AG09309 (cell line): ENCODE measurements around the gene PARVA.
"Not testable (repeated sequence)": the region's sequence is repeated elsewhere in the genome, so short reads cannot be mapped to it uniquely, and the experiment has no call there.

ENCODE experiments used
- DNase-seq: peaks from one replicate; pipeline ENCODE4 v3.0.0-alpha.2; 2010; ENCODE audit warnings: low read depth
- H3K4me3 ChIP-seq: 2 replicates; pipeline ENCODE4 v1.5.1; 2011; ENCODE audit warnings: mild to moderate bottlenecking, low read depth, low read length, moderate library complexity; ENCODE audit not compliant: control insufficient read depth
- TF ChIP-seq, protein P1 (sequence below): IDR thresholded peaks from 2 replicates; pipeline ENCODE4 v1.5.1; 2011; ENCODE audit warnings: mild to moderate bottlenecking, low read depth, low read length, inconsistent platforms; ENCODE audit not compliant: insufficient read depth, control insufficient read depth; ENCODE audit errors: missing control alignments

The PARVA gene

DNA sequence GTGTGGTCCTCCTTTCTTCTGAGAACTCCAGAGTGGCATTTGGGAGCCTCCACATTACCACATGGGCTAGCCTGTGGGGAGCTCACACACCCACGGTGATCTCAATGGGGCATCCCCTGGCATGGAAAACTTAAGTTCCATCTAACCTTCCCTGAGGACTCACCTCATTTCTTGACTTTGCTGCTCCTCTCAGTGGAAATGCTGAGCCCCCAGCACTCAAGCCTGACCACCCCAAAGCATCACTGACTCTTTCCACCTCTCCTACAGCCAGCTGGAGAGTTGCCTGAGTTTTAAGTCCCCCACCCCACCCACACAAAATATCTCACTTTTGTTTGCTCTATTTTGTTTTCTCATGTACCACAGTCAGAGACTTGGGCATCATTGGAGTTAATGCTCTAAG, 23.8 kb upstream of the PARVA start:
- H3K4me3 ChIP-seq: no peak overlapping the region
- DNase-seq: no peak
- TF ChIP-seq, protein P1, sequence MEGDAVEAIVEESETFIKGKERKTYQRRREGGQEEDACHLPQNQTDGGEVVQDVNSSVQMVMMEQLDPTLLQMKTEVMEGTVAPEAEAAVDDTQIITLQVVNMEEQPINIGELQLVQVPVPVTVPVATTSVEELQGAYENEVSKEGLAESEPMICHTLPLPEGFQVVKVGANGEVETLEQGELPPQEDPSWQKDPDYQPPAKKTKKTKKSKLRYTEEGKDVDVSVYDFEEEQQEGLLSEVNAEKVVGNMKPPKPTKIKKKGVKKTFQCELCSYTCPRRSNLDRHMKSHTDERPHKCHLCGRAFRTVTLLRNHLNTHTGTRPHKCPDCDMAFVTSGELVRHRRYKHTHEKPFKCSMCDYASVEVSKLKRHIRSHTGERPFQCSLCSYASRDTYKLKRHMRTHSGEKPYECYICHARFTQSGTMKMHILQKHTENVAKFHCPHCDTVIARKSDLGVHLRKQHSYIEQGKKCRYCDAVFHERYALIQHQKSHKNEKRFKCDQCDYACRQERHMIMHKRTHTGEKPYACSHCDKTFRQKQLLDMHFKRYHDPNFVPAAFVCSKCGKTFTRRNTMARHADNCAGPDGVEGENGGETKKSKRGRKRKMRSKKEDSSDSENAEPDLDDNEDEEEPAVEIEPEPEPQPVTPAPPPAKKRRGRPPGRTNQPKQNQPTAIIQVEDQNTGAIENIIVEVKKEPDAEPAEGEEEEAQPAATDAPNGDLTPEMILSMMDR: no peak

DNA sequence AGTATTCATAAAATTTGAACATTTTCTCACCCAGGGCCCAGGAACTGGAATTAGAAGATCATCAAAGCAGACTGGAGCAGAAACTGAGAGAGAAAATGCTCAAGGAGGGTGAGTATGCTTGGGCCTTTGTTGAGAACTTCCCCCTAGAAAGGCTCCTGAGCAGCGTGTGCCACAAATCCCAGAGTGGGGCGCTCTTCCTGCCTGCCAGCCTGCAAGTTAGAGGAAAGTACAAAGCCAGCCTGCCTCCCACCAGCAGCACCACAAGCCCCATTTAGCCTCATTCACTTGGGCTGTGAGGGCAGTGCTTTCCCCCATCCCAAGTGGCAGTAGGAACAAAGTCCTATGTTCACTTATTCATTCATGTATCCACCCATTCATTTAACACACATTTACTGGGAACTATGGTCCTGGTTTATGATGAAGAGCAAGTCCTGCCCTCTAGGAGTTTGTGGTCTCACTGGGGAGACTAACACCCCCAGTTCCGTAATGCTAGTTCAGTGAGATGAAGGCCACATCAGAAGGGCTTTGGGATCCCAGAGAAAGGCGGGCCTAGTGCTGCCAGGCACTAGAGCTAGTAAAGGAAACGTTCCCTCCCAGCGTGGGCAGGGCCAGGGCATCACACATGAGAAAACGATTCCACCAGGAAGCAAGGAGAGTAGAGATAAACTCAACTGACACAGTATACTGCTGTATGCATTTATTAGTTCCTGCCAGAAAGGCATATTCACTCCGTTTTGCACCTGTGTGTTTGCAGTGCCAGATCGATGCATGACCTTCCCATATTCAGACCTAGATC, 22.4 kb upstream of the PARVA start:
- DNase-seq: no peak
- TF ChIP-seq, protein P1: no peak

DNA sequence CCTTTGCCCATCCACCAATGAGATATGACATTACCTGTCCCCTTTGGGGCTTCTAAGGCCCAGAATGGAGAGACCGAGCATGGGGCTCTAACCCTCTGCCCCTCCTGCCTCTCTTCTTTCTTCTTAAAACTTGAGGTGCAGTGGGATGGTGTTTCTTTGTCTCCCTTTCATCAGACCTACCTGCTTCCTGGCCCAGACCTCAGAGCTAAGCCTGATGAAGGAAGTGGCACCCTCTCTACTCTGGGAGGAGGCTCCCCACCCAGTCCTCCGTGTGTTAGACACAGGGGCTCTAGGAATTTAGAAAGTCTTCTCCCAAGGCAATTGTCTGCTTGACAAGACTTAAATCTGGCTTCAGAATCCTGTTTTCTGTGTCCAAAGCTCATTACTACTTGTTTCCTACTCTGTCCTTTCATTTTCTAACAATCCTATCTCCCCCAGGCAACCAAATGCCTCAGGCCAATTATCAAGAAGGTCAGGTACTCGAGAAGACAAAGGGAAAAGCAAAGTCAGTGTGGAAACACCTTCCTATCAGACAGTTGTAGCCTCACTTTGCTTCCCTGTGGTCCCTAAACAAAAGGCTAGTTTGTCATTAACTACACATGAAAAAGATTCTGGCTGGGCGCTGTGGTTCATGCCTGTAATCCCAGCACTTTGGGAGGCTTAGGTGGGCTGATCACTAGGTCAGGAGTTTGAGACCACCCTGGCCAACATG, 20.3 kb upstream of the PARVA start:
- no peak for DNase-seq
- no peak overlapping the region for H3K4me3 ChIP-seq
- TF ChIP-seq, protein P1: no peak

More for the DNA sequence above, 22.4 kb upstream of the PARVA start:
- no peak overlapping the region for H3K4me3 ChIP-seq

DNA sequence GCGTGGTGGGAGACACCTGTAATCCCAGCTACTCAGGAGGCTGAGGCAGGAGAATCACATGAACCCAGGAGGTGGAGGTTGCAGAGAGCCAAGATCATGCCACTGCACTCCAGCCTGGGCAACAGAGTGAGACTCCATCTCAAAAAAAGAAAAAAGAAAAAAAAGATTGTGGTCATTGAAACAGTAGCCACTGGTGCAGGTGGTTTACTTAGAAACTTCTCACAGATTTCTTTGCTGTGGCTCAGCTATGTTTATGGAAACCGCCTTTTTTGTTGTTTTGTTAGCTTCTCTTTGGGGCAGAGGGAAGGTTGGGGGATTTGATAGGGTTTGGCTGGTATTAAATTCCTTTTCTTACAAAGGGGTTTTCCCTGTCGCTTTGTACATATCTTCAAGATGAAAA, 19.7 kb upstream of the PARVA start:
- not testable (repeated sequence) for H3K4me3 ChIP-seq, DNase-seq

DNA sequence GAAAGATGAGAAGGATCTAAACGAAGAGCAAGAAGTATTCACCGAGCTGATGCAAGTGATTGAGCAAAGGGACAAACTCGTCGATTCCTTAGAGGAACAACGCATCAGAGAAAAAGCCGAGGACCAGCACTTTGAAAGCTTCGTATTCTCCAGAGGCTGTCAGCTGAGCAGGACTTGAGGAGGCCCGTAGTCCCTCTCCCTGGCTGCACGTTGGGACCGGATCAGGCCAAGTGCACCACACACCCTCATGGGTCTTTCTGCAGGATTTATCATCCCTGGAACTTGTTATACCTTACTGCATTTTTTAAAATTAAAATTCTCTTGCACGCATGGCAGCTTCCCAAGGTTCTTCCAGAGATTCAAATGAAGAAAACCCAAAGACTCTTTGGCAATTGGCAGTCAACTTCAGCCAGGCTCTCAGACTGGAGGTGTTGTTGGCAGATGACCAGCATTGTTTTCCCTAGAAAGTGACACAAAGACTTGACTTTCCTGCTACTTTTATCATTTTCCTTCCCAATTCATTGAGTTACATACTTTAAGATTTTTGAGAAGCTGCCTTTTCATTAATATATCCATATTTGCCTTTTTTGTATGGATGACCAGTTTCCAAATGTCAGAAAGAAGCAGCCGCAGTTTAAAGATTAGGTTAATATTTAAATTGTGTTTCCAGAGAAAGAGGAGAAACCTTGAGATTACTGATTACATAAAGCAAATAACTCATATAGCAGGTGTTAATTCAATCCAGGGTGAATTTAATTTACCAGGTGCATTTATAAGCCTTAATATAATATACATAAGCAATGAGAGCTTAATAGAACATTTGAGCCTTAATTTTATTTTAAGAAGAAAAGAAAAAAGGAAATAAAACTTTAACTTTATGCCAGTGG, 18.8 kb upstream of the PARVA start:
- TF ChIP-seq, protein P1: no peak
- H3K4me3 ChIP-seq: no peak overlapping the region
- DNase-seq: no peak

DNA sequence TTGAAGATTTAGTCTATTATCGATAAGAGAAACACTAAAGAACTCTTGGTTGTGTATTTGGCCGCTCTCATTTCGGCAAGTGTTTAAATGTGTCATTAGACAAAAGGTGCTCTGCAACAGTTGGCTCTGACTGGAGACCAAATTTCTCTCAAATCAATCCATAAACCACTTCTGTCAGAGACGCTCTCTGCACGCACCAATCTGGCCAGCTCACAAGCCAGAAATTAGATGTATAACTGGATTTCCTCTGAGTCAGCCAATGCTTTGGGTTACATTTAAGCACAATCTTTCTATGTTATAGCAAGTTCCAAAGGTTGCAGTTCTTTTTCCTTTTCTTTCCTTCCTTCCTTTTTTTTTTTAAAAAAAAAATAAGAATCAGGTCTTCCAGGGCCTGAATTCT, 17.6 kb upstream of the PARVA start:
- no peak overlapping the region for H3K4me3 ChIP-seq
- TF ChIP-seq, protein P1: no peak
- no peak for DNase-seq

DNA sequence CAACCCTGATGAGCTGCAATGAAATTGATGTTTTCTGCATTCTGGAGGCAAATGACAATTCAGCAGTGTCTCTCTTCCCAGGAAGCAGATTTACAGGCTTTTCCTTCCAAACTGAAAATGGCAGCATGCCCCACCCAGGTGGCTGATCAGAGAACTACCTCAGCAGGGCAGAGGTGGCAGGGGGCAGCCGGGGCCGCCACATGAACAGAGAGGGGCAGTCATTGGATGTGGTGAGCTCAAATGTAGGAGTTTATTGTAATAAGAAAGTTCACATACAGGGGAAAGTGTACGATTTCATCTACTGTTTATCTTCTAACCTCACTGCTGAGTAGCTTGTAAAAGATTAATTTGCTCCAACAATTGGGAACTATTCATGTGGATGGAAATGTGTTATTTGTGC, 15.7 kb upstream of the PARVA start:
- TF ChIP-seq, protein P1: no peak
- H3K4me3 ChIP-seq: no peak overlapping the region
- no peak for DNase-seq
